Measurements from ENCODE around the gene PBX4.
"Not testable (repeated sequence)": the region's sequence is repeated elsewhere in the genome, so short reads cannot be mapped to it uniquely, and the experiment has no call there.

PBX4 gene

GRCh38 chr19:19627621-19628500 is 9.4 kb upstream of the PBX4 start, which contains the start of gene LPAR2:
TSS of gene LPAR2 (minus strand) at chr19:19628220. CDS start at chr19:19627275, 945 bp downstream.
- no peak for DNase-seq (ENCODE audit: low spot score in 2 of 2)
- H3K36me3 ChIP-seq (replicated peaks), result no peaks in the 10 kb centered on the region; the same call in 1 of the 2 replicates
- no peaks in the 10 kb centered on the region for H3K27me3 ChIP-seq (ENCODE audit: low read depth)
- no peaks in the 10 kb centered on the region for H3K9me3 ChIP-seq
- H3K4me3 ChIP-seq, result no peak within 1 kb of the TSS
- H3K4me1 ChIP-seq, result no peaks in the 10 kb centered on the region
- in situ Hi-C loops (cut with MboI; ENCODE audit: low sequenced_read_pairs), result no loop called here

DNA sequence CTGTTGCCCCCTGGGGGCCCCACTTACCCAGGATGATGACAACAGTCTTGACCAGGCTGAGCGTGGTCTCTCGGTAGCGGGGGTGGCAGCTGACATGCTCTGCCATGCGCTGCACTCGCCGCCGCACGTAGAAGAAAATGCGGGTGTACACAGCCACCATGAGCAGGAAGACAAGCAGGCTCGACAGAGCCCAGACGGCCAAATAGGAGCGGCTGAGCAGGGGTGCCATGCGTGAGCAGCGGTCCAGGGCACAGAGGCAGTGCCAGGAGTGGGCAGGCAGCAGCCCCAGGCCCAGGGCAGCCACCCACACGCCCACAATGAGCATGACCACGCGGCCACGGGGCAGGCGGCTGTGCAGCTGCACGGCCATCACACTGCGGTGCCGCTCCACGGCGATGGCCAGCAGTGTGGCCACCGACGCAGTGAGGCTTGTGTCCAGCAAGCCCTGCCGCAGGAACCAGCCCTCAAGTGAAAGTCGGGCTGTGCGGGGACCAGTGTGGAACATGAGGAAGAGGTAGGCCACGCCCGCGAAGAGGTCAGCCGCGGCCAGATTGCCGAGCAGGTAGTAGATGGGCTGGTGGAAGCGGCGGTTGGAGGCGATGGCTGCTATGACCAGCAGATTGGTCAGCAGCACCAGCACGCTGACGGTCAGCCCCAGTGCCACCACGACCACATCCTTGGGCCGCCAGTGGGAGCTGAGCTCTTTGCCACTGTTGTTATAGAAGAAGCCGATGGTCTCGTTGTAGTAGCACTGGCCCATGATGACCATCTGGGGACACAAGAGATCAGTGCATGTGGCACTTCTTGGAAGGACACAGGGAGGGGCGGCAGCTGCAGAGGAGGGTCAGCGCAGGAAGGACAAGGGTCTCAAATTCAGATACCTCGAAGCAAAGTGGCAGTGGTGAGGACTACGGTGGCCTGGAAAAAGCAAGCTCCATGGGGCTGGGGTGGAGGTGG is 8.3 kb upstream of the PBX4 start:
- Histone ChIP-seq H3K9me3 (no peaks in the 10 kb centered on the region), H3K4me1 (no peaks in the 10 kb centered on the region), H3K27me3 (ENCODE audit: low read depth) (no peaks in the 10 kb centered on the region), H3K36me3 (replicated peaks) (no peaks in the 10 kb centered on the region), H3K4me3 (no peak overlapping the region)
- in situ Hi-C loops (cut with MboI; ENCODE audit: low sequenced_read_pairs), result no loop called here
- DNase-seq (ENCODE audit: low spot score in 2 of 2), result no peak

DNA sequence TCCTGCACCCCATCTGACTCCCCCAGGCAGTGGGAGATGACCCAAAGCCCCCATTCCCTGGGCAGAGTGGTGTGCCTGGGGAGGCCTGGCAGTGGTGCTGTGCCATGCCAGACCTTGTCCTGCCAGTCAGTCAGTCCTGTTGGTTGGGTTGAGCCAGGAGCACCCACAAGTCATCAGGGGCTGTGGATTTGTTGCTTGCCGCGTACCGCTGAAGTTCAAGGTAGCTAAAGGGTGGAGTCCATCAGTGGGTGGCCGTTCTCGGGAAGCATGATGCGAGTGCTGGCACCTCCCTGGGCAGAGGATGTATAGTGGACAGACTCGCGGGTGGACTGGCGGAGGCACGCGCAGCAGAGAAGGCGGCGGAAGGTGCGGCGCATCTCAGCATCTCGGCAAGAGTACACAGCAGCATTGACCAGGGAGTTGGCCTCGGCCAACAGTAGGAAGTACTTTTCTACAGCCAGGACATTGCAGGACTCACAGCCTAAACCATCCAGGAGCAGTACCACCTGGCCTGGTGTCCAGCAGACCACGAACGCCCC is 5.6 kb upstream of the PBX4 start:
- H3K4me3 ChIP-seq, result no peak overlapping the region
- no peaks in the 10 kb centered on the region for H3K27me3 ChIP-seq (ENCODE audit: low read depth)
- in situ Hi-C loops (cut with MboI; ENCODE audit: low sequenced_read_pairs), result no loop called here
- no peaks in the 10 kb centered on the region for H3K36me3 ChIP-seq (replicated peaks)
- H3K9me3 ChIP-seq, result no peaks in the 10 kb centered on the region
- no peak for DNase-seq (ENCODE audit: low spot score in 2 of 2)
- no peaks in the 10 kb centered on the region for H3K4me1 ChIP-seq

GRCh38 chr19:19623383-19623782 is 4.9 kb upstream of the PBX4 start:
- no peaks in the 10 kb centered on the region for H3K4me1 ChIP-seq
- no peaks in the 10 kb centered on the region for H3K36me3 ChIP-seq (replicated peaks)
- DNase-seq (ENCODE audit: low spot score in 2 of 2), result no peak
- H3K27me3 ChIP-seq (ENCODE audit: low read depth), result no peaks in the 10 kb centered on the region
- no peaks in the 10 kb centered on the region for H3K9me3 ChIP-seq
- in situ Hi-C loops (cut with MboI; ENCODE audit: low sequenced_read_pairs), result no loop called here
- no peak overlapping the region for H3K4me3 ChIP-seq

GRCh38 chr19:19619849-19620210 is 1.3 kb upstream of the PBX4 start:
- DNase-seq (ENCODE audit: low spot score in 2 of 2), result no peak

GRCh38 chr19:19619181-19619848 is 828 bp upstream of the PBX4 start:
- Histone ChIP-seq H3K9me3 (no peaks in the 10 kb centered on the region), H3K27me3 (ENCODE audit: low read depth) (no peaks in the 10 kb centered on the region), H3K4me1 (no peaks in the 10 kb centered on the region), H3K36me3 (replicated peaks) (no peaks in the 10 kb centered on the region), H3K4me3 (peak overlapping the region; percentile 22)
- in situ Hi-C loops (cut with MboI; ENCODE audit: low sequenced_read_pairs), result no loop called here
- no peak for DNase-seq (ENCODE audit: low spot score in 2 of 2)

More at GRCh38 chr19:19619849-19620210, 1.3 kb upstream of the PBX4 start:
- Histone ChIP-seq H3K27me3 (ENCODE audit: low read depth) (no peaks in the 10 kb centered on the region), H3K9me3 (no peaks in the 10 kb centered on the region), H3K4me3 (no peak overlapping the region), H3K4me1 (no peaks in the 10 kb centered on the region), H3K36me3 (replicated peaks) (no peaks in the 10 kb centered on the region)
- in situ Hi-C loops (cut with MboI; ENCODE audit: low sequenced_read_pairs), result no loop called here

GRCh38 chr19:19615086-19615485 is 3.4 kb downstream of the PBX4 start:
- Histone ChIP-seq H3K36me3 (replicated peaks) (no peaks in the 10 kb centered on the region), H3K27me3 (ENCODE audit: low read depth) (no peaks in the 10 kb centered on the region), H3K4me1 (peaks cover 13% of the 10 kb centered on the region), H3K9me3 (no peaks in the 10 kb centered on the region), H3K4me3 (no peak overlapping the region)
- no peak for DNase-seq (ENCODE audit: low spot score in 2 of 2)
- in situ Hi-C loops (cut with MboI; ENCODE audit: low sequenced_read_pairs), result no loop called here

DNA sequence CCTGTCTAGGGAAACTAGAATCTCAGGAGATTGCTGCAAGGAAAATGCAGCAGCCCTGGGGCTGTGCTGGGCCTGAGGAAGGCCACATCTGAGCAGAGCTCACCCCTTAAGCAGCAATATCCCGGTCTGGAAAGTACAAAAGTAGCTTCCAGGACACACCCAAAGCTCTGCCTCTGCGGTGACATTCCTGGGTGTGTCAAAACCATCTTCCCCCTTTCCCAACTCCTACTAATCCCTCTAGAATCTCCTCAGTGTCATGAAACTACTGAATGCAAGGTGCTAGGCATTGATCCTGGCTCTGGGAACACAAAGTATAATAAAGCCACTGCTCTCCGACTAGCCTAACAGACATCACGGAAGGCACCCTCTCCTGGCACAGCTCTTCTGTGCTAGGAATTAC is 5.0 kb downstream of the PBX4 start:
- no peaks in the 10 kb centered on the region for H3K9me3 ChIP-seq
- no peaks in the 10 kb centered on the region for H3K36me3 ChIP-seq (replicated peaks)
- no peak overlapping the region for H3K4me3 ChIP-seq
- in situ Hi-C loops (cut with MboI; ENCODE audit: low sequenced_read_pairs), result no loop called here
- DNase-seq (ENCODE audit: low spot score in 2 of 2), result peak; percentile 76 to 87
- no peaks in the 10 kb centered on the region for H3K27me3 ChIP-seq (ENCODE audit: low read depth)
- peaks cover 13% of the 10 kb centered on the region for H3K4me1 ChIP-seq

- H3K4me1 ChIP-seq, result peaks cover 13% of the 10 kb centered on the region
- H3K9me3 ChIP-seq, result no peaks in the 10 kb centered on the region
- in situ Hi-C loops (cut with MboI; ENCODE audit: low sequenced_read_pairs), result no loop called here
Measured at GRCh38 chr19:19610376-19611202, 7.9 kb downstream of the PBX4 start.

DNA sequence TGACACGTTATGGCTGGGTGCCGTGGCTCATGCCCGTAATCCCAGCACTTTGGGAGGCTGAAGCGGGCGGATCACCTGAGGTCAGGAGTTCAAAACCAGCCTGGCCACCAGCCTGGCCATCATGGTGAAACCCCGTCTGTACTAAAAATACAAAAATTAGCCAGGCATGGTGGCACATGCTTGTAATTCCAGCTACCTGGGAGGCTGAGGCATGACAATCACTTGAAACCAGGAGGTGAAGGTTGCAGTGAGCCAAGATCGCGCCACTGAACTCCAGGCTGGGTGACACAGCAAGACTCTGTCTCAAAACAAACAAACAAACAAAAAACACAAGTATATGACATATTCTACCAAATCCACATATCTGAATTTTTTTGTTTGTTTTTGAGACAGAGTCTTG is 11.8 kb downstream of the PBX4 start:
- DNase-seq (ENCODE audit: low spot score in 2 of 2); H3K27me3 ChIP-seq (ENCODE audit: low read depth); H3K36me3 ChIP-seq (replicated peaks); H3K4me3 ChIP-seq; H3K4me1 ChIP-seq; H3K9me3 ChIP-seq; in situ Hi-C loops (cut with MboI; ENCODE audit: low sequenced_read_pairs): not testable (repeated sequence)

More at GRCh38 chr19:19610376-19611202, 7.9 kb downstream of the PBX4 start:
- Histone ChIP-seq H3K27me3 (ENCODE audit: low read depth) (no peaks in the 10 kb centered on the region), H3K36me3 (replicated peaks) (no peaks in the 10 kb centered on the region), H3K4me3 (no peak overlapping the region)
- DNase-seq (ENCODE audit: low spot score in 2 of 2), result no peak

- in situ Hi-C loops (cut with MboI; ENCODE audit: low sequenced_read_pairs), result no loop called here
- no peak overlapping the region for H3K4me3 ChIP-seq
- DNase-seq (ENCODE audit: low spot score in 2 of 2), result no peak
- H3K9me3 ChIP-seq, result no peaks in the 10 kb centered on the region
- H3K4me1 ChIP-seq, result peaks cover 10% of the 10 kb centered on the region
- H3K36me3 ChIP-seq (replicated peaks), result no peaks in the 10 kb centered on the region
- H3K27me3 ChIP-seq (ENCODE audit: low read depth), result no peaks in the 10 kb centered on the region
Measured at GRCh38 chr19:19606021-19606420, 12.5 kb downstream of the PBX4 start.

DNA sequence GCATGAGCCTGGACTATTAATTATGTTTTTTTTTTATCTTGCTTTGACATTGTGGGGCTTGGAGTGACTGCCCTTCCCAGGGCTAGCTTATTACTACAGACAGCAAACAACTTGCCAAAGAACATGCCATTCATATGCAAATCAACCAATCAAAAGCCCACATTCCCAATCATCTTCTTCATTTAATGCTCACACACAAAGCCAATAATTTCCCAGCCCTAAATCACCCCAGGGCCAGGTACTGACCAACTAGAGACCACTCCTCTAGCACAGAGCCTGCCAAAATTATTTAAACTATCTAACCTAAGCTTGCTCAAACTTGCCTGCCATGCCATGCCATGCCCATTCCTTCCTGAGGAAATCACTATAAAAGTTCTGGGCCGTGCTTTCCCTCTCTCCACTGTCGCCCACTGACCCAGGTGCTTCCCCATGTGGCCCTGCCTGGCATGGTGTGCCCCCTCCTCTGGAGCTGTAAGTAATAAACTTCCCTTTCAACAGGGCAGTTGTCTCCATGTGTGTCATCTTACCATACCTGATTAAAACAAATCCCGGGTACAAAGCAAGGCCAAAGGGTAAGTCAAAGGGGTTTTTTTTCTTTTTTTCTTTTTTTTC is 15.7 kb downstream of the PBX4 start:
- in situ Hi-C loops (cut with MboI; ENCODE audit: low sequenced_read_pairs), result no loop called here
- peaks cover 10% of the 10 kb centered on the region for H3K4me1 ChIP-seq
- no peaks in the 10 kb centered on the region for H3K9me3 ChIP-seq
- peak; percentile 59 to 70 for DNase-seq (ENCODE audit: low spot score in 2 of 2)
- H3K36me3 ChIP-seq (replicated peaks), result no peaks in the 10 kb centered on the region
- no peaks in the 10 kb centered on the region for H3K27me3 ChIP-seq (ENCODE audit: low read depth)
- no peak overlapping the region for H3K4me3 ChIP-seq

Measured in HAP-1 (cell line).